B cell (primary cell): ENCODE results near the gene HEXIM2.

ENCODE experiments used
- EZH2 ChIP-seq: IDR thresholded peaks from 2 replicates; pipeline ENCODE4 v1.6.1; 2012; ENCODE audit warnings: borderline replicate concordance, low read depth, mild to moderate bottlenecking, moderate library complexity, low read length; ENCODE audit not compliant: insufficient read depth, poor library complexity, severe bottlenecking
- TF ChIP-seq, protein P1 (sequence below): fragments of 200-600 bp; IDR thresholded peaks from one replicate; pipeline ENCODE4 v1.8.0; 2022; ENCODE audit warnings: antibody characterized with exemption, mild to moderate bottlenecking

DNA sequence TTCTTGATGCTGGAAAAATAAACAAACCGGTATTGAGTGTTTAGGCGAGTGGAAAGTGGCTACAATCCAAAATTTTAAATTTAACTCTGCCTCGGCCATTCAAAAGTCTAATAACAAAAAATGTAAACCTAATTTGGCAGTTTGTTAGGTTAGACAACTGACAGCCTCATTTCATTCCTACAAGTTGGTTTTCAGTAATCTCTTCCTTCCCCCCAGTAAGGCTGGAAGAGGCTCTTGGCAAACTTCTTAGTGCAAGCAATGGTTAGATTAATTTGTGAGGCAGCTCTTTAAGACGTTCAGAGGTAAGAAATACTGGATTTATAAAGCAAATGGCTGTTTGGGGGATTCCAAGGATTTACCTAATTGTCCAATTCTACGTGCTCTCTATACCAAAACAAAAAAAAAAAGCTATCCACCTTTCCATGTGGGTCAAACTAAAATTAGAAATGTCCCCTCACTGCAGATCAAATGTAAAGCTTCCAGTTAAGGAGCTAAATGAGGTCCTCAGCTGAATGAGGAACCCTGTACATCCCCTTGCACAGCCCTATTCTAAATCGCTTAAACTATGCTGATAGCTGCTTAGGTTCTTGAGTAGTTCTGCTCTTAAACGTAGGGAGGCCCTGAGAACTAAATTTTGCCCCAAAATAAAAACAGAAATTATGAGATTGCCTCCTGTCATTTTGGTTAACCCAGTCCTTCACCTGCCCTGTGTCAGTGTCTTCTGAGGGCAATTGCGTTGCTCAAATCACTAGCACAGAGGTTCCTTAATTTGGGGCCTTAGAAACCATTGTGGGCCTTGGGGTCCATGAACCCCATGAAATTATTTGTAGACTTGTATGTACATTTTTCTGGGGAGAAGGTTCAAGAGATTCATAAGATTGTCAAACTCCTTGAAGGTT is 10.5 kb upstream of the HEXIM2 start:
- TF ChIP-seq, protein P1, sequence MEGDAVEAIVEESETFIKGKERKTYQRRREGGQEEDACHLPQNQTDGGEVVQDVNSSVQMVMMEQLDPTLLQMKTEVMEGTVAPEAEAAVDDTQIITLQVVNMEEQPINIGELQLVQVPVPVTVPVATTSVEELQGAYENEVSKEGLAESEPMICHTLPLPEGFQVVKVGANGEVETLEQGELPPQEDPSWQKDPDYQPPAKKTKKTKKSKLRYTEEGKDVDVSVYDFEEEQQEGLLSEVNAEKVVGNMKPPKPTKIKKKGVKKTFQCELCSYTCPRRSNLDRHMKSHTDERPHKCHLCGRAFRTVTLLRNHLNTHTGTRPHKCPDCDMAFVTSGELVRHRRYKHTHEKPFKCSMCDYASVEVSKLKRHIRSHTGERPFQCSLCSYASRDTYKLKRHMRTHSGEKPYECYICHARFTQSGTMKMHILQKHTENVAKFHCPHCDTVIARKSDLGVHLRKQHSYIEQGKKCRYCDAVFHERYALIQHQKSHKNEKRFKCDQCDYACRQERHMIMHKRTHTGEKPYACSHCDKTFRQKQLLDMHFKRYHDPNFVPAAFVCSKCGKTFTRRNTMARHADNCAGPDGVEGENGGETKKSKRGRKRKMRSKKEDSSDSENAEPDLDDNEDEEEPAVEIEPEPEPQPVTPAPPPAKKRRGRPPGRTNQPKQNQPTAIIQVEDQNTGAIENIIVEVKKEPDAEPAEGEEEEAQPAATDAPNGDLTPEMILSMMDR, result no peak
- no peak for TF ChIP-seq EZH2
